Middle frontal gyrus (tissue), 1 donor: ENCODE data around the gene TBX6.
"Not testable (repeated sequence)": the region's sequence is repeated elsewhere in the genome, so short reads cannot be mapped to it uniquely, and the experiment has no call there.

ENCODE experiments used
- DNase-seq: peaks from one replicate; pipeline ENCODE4 v3.0.0-alpha.2; 2015; ENCODE audit warnings: low spot score; ENCODE audit errors: extremely low spot score

TBX6 gene, protein sequence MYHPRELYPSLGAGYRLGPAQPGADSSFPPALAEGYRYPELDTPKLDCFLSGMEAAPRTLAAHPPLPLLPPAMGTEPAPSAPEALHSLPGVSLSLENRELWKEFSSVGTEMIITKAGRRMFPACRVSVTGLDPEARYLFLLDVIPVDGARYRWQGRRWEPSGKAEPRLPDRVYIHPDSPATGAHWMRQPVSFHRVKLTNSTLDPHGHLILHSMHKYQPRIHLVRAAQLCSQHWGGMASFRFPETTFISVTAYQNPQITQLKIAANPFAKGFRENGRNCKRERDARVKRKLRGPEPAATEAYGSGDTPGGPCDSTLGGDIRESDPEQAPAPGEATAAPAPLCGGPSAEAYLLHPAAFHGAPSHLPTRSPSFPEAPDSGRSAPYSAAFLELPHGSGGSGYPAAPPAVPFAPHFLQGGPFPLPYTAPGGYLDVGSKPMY

GRCh38 chr16:30091474-30092372 lies at the start of gene TBX6:
TBX6 (minus strand) TSS chr16:30091924; CDS start chr16:30091193, 731 bp downstream.
- peak; percentile 88 for DNase-seq

GRCh38 chr16:30139583-30140481 lies 48.1 kb upstream of the TBX6 start:
- no peak for DNase-seq

GRCh38 chr16:30137897-30138296 lies 46.2 kb upstream of the TBX6 start:
- no peak for DNase-seq

GRCh38 chr16:30136971-30137605 lies 45.4 kb upstream of the TBX6 start:
- no peak for DNase-seq

GRCh38 chr16:30132591-30132990 lies 40.9 kb upstream of the TBX6 start:
- DNase-seq: no peak

DNA sequence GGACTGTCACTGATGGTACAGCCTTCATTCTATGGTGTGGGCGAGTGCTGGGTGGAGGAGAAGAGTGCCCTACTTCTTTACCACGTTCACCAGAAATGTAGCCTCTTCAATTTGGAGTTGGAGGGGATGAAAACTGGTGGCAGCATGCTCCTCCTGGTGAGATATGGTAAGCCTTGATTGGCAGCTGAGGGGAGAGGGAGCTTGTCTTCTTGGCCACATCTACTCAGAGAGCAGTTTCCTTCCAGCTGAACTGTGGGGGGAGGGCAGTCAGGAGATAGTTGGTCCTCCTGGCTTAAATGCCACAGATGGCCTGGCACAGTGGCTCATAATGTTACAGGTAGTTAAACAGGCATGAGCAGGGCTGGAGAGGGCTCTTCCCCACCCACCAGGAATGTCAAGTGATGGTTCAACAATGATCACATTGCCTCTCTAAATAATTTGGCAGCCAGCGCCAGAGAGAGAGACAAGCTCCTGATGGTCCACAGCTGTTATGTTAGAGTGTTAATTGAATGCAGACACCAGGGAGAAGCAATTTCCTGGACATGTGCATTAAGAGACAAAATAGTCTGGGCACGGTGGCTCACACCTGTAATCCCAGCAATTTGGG lies 40.2 kb upstream of the TBX6 start:
- no peak for DNase-seq

DNA sequence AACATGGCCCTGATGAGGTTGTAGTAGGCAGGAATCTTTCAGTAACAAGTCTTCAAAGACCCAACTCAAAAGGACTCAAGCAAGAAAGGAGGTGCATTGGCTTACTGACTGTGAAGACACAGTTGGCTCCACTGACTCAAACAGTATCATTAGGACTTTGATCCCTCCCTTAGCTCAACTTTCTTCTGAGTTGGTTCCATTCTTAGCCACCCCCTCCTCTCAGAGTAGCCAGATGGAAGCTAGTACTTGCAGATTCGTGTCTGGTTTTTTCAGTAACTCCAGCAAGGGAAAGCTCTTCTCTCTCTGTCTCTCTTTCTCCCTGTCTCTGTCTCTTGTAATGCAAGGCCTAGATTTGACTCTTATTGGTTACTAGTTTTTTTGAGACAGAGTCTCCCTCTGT lies 36.3 kb upstream of the TBX6 start:
- no peak for DNase-seq

GRCh38 chr16:30125690-30126089 lies 34.0 kb upstream of the TBX6 start:
- DNase-seq: not testable (repeated sequence)

GRCh38 chr16:30124985-30125379 lies 33.3 kb upstream of the TBX6 start:
- no peak for DNase-seq

DNA sequence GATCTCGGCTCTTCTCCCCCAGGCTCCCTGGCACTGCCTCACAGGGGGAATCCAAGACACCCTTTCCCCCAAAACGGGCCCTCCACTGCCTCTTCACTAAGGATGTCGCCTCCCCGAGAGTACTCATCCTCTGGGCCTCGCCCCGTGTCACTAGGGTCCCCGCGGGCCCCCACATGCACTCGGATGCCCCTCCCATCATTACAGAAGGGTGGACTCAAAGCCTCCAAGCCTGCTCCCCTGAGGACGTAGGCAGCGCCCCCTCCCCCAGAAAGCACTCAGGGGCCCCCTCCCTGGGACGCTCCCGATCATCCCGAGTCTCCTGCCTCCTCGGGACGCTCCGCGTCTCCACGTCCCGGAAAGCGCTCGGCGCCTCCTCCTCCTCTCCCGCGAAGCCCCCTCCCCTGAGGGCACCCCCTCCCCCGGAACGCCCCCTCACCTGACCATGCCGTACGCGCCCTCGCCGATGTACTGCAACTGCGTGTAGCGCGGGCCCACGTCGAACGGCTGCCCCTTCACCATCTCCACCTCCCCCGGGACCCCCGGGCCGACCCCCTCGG lies 31.0 kb upstream of the TBX6 start:
- no peak for DNase-seq

DNA sequence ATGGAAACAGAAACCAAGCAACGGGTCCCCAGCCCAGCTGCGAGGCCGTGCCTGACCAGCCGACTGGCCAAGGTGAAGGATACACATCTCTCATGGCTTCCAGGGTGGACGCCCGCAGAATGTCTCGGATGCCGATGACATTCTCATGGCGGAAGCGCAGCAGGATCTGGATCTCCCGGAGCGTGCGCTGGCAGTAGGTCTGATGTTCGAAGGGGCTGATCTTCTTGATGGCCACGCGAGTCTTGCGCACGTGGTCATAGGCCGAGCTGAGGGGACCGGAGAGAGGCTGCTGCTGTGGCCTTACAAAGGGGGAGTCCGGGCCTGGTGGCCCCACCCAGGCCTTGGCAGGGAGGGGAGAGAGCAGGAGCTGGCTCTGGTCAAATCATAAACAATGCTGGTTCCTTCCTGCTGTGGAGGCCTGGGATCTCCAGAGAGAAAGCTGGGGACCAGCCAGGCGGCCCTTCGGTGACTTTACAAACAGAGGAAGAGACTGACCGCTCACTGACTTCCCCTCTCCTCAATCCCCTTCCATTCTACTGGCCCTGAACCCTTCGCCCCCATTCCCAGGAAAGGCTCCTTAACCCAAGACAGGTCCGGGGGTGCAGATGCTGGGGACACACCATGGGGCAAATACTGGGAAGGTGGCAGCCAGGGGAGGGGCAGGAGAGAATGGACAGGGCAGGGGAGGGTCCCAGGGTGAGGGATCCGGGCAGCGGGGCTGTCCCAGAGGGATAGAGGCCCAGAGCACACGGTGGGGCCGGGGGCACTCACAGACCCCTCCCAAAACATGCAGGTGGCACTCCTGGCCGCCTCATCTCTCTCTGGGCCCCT lies 30.2 kb upstream of the TBX6 start:
- DNase-seq: no peak

DNA sequence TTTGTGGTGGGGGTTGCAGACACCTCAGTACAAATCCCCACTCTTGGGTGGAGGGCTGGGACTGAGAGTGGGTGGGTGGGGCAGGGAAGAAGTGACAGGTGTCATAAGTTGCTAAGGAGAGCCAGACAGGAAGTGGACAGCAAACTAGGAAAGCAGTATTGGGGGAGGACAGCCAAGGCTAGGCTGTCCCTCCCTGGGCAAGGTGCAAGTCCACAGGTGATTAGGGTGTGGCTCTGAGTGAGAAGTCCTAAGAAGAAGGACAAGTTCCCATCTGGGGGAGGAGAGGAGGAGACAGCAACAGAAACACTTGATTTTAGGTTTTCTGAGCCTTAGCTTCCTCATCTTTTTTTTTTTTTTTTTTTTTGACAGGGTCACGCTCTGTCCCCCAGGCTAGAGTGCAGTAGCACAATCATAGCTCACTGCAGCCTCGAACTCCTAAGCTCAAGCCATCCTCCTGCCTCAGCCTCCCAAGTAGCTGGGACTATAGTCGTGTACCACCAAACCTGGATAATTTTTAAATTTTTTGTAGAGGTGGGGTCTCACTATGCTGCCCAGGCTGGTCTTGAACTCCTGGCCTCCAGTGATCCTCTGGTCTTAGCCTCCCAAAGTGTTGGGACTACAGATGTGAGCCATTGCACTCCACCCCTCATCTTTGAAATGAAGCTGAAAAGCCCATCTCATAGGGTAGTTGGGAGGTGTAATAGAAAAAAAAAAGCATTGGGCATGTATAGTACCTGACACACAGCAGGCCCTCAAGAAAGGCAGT lies 28.8 kb upstream of the TBX6 start:
- no peak for DNase-seq

DNA sequence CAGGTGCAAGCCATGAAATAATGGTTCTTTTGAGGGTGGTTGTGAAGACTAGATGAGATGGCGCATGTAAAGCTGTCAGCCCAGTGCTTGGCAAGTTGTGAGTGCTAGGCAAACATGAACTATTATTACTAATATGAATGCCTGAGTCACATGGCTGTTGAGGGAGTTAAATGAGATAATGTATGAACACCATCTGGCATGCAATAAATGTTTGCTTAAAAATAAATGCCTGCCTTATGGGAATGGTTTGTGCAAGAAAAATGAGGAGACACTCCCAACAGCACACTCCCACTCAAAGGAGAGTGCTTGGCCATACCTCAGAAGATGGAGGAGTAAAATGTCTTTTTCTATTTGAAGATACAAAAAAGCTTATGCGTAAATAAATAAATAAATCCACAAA lies 27.7 kb upstream of the TBX6 start:
- DNase-seq: peak; percentile 50

DNA sequence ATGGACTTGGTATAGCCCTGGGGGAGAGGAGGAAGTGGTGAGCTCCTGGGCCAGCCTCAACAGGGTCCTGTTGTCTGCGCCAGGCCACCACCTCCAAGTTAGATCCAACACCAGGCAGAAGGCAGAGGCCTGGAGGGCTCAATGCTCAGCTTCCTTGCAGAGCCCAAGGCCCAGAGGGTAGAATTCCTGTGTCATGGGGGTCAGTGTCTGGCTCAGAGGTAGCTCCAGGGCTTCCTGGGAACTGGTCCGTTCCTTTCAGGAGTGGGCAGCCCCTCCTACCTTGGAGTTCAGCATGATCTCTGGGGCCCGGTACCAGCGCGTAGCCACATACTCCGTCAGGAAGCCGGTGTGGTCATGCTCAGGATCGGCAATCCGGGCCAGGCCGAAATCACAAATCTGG lies 26.0 kb upstream of the TBX6 start:
- DNase-seq: no peak

DNA sequence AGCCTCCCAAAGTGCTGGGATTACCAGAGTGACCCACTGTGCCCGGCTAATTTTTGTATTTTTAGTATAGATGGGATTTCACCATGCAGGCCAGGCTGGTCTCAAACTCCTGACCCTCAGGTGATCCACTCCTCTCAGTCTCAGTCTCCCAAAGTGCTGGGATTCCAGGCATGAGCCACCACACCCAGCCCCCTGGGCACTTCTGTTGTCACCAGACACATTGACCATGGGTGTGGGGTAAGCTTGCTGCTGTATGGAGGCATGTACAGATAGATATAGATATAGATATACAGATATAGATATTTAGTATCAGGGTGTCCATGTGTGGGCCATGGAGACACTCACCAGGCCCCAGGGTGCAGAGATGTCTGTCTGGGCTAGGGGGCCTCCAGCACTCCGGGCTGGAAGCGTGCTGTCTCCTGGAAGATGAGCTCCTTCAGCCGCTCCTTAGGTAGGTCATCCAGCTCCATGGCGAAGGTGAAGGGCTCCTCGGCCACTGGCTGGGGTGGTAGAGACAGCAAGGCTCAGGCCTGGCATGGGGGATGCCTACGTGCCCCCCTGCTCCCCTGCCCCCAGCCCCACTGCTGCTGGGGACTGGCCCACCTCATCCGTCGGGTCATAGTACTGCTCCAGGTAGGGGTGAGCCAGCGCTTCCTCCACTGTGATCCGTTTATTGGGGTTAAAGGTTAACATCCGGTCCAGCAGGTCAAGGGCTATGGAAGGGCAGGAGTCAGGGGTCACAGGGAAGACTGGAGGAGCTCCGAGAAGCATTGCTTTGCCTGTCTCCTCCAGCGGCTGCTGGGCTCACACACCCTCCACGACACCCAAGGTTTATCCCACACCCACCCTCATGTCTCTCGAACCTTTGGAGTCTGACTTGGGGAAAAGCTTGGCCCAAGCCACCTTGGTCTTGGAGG lies 24.8 kb upstream of the TBX6 start:
- DNase-seq: no peak

DNA sequence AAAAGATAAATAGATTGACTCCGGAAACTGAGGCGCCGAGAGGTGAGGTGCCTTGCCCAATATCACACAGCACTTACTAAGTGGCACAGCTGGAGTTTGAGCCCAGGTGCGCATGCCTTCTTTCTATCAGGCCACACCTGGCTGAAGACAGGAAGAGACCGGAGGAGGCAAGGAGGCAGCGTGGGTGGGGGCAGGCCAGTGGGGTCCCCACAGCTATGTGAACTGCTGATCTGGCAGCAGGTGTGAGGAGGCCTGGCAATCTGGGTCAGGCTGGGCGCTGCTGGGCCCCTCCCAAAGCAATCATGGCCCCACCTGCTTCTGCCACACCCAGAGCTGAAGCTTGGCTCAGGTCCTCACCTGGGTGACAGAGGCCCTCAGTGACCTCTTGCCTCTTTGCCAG lies 23.5 kb upstream of the TBX6 start:
- no peak for DNase-seq

GRCh38 chr16:30114833-30115232 lies 23.1 kb upstream of the TBX6 start:
- not testable (repeated sequence) for DNase-seq
